A549 (cell line): Measurements from ENCODE around the gene CYGB. TPM values are rescaled to one million over a fixed set of nuclear protein-coding genes. Genes with fewer than 3 reads are reported as not detected.

ENCODE experiments used
- ATAC-seq, 2 experiments: fragments of 200-7000 bp in 1 of 2; fragments of >200 bp in 1 of 2; cut with Nextera tagmentation in 1 of 2; cut with Tn5 transposase in 1 of 2; 3 replicates each; pipeline versions ENCODE4 v1.8.0 to v1.9.1; 2018 to 2020; ENCODE audit warnings: mild to moderate bottlenecking in 1 of 2, moderate library complexity in 1 of 2
- CTCF ChIA-PET: fragments of 300-600 bp; sonication (Branson Sonifier 250); formaldehyde crosslinking; extraction: SDS; loops from one replicate; lab custom pipeline; 2021; ENCODE audit warnings: antibody characterized with exemption, inconsistent platforms; lab: Yijun Ruan, JAX
- POLR2A ChIA-PET: fragments of 350-600 bp; formaldehyde crosslinking; extraction: SDS; loops from one replicate; lab custom pipeline; 2021; ENCODE audit warnings: antibody characterized with exemption, inconsistent platforms; lab: Yijun Ruan, JAX
- DNase-seq, 2 experiments: peaks; one replicate each; pipeline versions ENCODE4 v3.0.0 to v3.0.0-alpha.2; 2011 to 2016; ENCODE audit warnings: low read depth in 1 of 2, low spot score in 1 of 2
- FAIRE-seq: peaks from 2 replicates; lab custom pipeline; 2011; peaks lifted over from hg19 to GRCh38; lab: Jason Lieb, UNC
- H3K27ac ChIP-seq, 2 experiments: fragments of >200 bp; sonication (Bioruptor Twin); formaldehyde crosslinking; 3 replicates each; pipeline ENCODE4 v1.5.1; 2016 to 2017
- H3K4me1 ChIP-seq: fragments of >200 bp; sonication (Bioruptor Twin); formaldehyde crosslinking; 3 replicates; pipeline ENCODE4 v1.6.1; 2016
- H3K4me2 ChIP-seq: fragments of >200 bp; sonication (Bioruptor Twin); formaldehyde crosslinking; 3 replicates; pipeline ENCODE4 v1.6.1; 2016
- H3K4me3 ChIP-seq: fragments of >200 bp; sonication (Bioruptor Twin); formaldehyde crosslinking; 3 replicates; pipeline ENCODE4 v1.5.1; 2016
- H3K9me3 ChIP-seq: fragments of >200 bp; sonication (Bioruptor Twin); formaldehyde crosslinking; 3 replicates; pipeline ENCODE4 v1.6.1; 2016
- ATOH8 ChIP-seq: fragments of 250-450 bp; sonication (Bioruptor Pico); IDR thresholded peaks from 2 replicates; pipeline ENCODE4 v1.5.0; 2020; ENCODE audit warnings: low read depth, mild to moderate bottlenecking, moderate library complexity
- CBX8 ChIP-seq: fragments of 200-600 bp; sonication (generic); IDR thresholded peaks from 2 replicates; pipeline ENCODE4 v1.6.1; 2016
- CEBPB ChIP-seq, 2 experiments: fragments of >200 bp in 1 of 2; sonication (Bioruptor Twin) in 1 of 2; formaldehyde crosslinking in 1 of 2; IDR thresholded peaks; 2 replicates each; pipeline ENCODE4 v1.6.1; 2012 to 2016
- CHD2 ChIP-seq: fragments of 150-350 bp; IDR thresholded peaks from 2 replicates; pipeline ENCODE4 v1.6.1; 2014; ENCODE audit warnings: low read length; ENCODE audit not compliant: partially characterized antibody
- CHD4 ChIP-seq: fragments of 200-600 bp; sonication (generic); IDR thresholded peaks from 2 replicates; pipeline ENCODE4 v1.6.1; 2016; ENCODE audit warnings: antibody characterized with exemption, mild to moderate bottlenecking, borderline replicate concordance
- CTCF ChIP-seq: fragments of >200 bp; sonication (Bioruptor Twin); formaldehyde crosslinking; IDR thresholded peaks from 3 replicates; pipeline ENCODE4 v1.5.1; 2016
- E2F6 ChIP-seq: IDR thresholded peaks from 2 replicates; pipeline ENCODE4 v1.6.1; 2012; ENCODE audit warnings: low read depth, borderline replicate concordance
- EHMT2 ChIP-seq: fragments of 200-600 bp; sonication (generic); IDR thresholded peaks from 2 replicates; pipeline ENCODE4 v1.6.1; 2016; ENCODE audit warnings: antibody characterized with exemption, low read depth, mild to moderate bottlenecking, moderate library complexity
- ELK1 ChIP-seq: fragments of 150-350 bp; IDR thresholded peaks from 2 replicates; pipeline ENCODE4 v1.6.1; 2014; ENCODE audit warnings: low read depth, mild to moderate bottlenecking, low read length
- GATA3 ChIP-seq: IDR thresholded peaks from 2 replicates; pipeline ENCODE4 v1.6.1; 2012; ENCODE audit warnings: borderline replicate concordance
- HDAC2 ChIP-seq: fragments of 200-600 bp; sonication (generic); IDR thresholded peaks from 2 replicates; pipeline ENCODE4 v1.6.1; 2016
- HEYL ChIP-seq: fragments of 250-450 bp; sonication (Bioruptor Pico); IDR thresholded peaks from 2 replicates; pipeline ENCODE4 v1.8.0; 2021; ENCODE audit warnings: mild to moderate bottlenecking, moderate library complexity
- HOXA7 ChIP-seq: fragments of 250-450 bp; sonication (Bioruptor Pico); IDR thresholded peaks from 2 replicates; pipeline ENCODE4 v1.5.0; 2020; ENCODE audit warnings: mild to moderate bottlenecking, moderate library complexity
- HOXB5 ChIP-seq: fragments of 250-450 bp; sonication (Bioruptor Pico); IDR thresholded peaks from 2 replicates; pipeline ENCODE4 v1.5.0; 2020; ENCODE audit warnings: mild to moderate bottlenecking, moderate library complexity
- KDM1A ChIP-seq: fragments of 200-600 bp; sonication (generic); IDR thresholded peaks from 2 replicates; pipeline ENCODE4 v1.6.1; 2016; ENCODE audit warnings: low read depth, mild to moderate bottlenecking
- MAZ ChIP-seq: fragments of 150-350 bp; IDR thresholded peaks from 2 replicates; pipeline ENCODE4 v1.6.1; 2014; ENCODE audit warnings: antibody characterized with exemption, low read depth, low read length, borderline replicate concordance
- NPAS2 ChIP-seq: fragments of 250-450 bp; sonication (Bioruptor Pico); IDR thresholded peaks from 2 replicates; pipeline ENCODE4 v1.8.0; 2022; ENCODE audit warnings: mild to moderate bottlenecking, moderate library complexity, borderline replicate concordance
- RCOR1 ChIP-seq: fragments of 150-350 bp; IDR thresholded peaks from 2 replicates; pipeline ENCODE4 v1.6.1; 2014; ENCODE audit warnings: antibody characterized with exemption, low read length, low read depth
- ZFP36 ChIP-seq: fragments of 450-650 bp; IDR thresholded peaks from 2 replicates; pipeline ENCODE4 v1.6.1; 2014; ENCODE audit warnings: borderline replicate concordance; ENCODE audit not compliant: partially characterized antibody
- ZNF302 ChIP-seq: fragments of 250-450 bp; sonication (Bioruptor Pico); IDR thresholded peaks from 2 replicates; pipeline ENCODE4 v1.9.0; 2021; ENCODE audit warnings: inconsistent platforms, mild to moderate bottlenecking, moderate library complexity
- WGBS: methylation state at CpG from one replicate; pipeline ENCODE4 v1.1.6; 2017; ENCODE audit errors: missing lambda C conversion rate; 5-methylcytosine and 5-hydroxymethylcytosine counted together
- polyA plus RNA-seq, 4 experiments: library from polyadenylated mRNA; depleted of rRNA in 3 of 4; stranded (reverse); fragments of >200 nt; fragmentation: RNase III in 1 of 4; extraction: RNeasy Plus Mini Kit Qiagen cat#74134 plus additional on column Dnase treatment in 1 of 4; gene quantifications; 2 replicates in 3 of 4; 3 replicates in 1 of 4; pipeline ENCODE4 v1.2.3, GENCODE V29; 2011 to 2017

CYGB gene
- polyA plus RNA-seq, 2 of the 4 experiments (the other 2 are of a cell fraction), result 1.1 TPM

GRCh38 chr17:76584427-76585032 is 47.0 kb upstream of the CYGB start:
- ATAC-seq (no peak), FAIRE-seq (no peak), DNase-seq (no peak)
- WGBS, result 91% methylated on average over 17 of the region's 17 CpGs
- ChIA-PET POLR2A (no interaction called here), CTCF (interaction anchor here (0.6 to 7.0 kb wide), 13 partner anchors 10 to 99 kb away, joined by 3 to 50 read pairs (median 6); no protein-coding TSS in a partner anchor)
- H3K27ac ChIP-seq, result no peak overlapping the region
- 0 out of 3 replicates have a peak, but pooled peaks cover 3% of the 10 kb centered on the region for H3K4me1 ChIP-seq
- H3K9me3 ChIP-seq, result no peaks in the 10 kb centered on the region
- no peak overlapping the region for H3K4me2 ChIP-seq
- TF ChIP-seq ATOH8 (CRISPR knock-in tag) (no peak), CHD4 (no peak), EHMT2 (no peak), KDM1A (no peak), ELK1 (no peak), E2F6 (no peak)
- H3K4me3 ChIP-seq, result no peak overlapping the region

GRCh38 chr17:76582660-76583059 is 45.2 kb upstream of the CYGB start:
- FAIRE-seq (no peak), ATAC-seq (no peak), DNase-seq (no peak)
- Histone ChIP-seq H3K4me3 (no peak overlapping the region), H3K27ac (no peak overlapping the region), H3K9me3 (no peaks in the 10 kb centered on the region), H3K4me2 (no peak overlapping the region), H3K4me1 (0 out of 3 replicates have a peak, but pooled peaks cover 3% of the 10 kb centered on the region)
- no peak for TF ChIP-seq HOXB5 (CRISPR knock-in tag)
- TF ChIP-seq GATA3, result no peak
- no peak for TF ChIP-seq HDAC2
- no peak for TF ChIP-seq KDM1A
- no peak for TF ChIP-seq ZNF302 (CRISPR knock-in tag)
- no peak for TF ChIP-seq E2F6
- TF ChIP-seq MAZ, result no peak
- TF ChIP-seq HEYL, result no peak
- TF ChIP-seq NPAS2 (CRISPR knock-in tag), result no peak
- no peak for TF ChIP-seq HOXA7
- no peak for TF ChIP-seq CTCF
- no peak for TF ChIP-seq RCOR1
- no peak for TF ChIP-seq CHD2
- no peak for TF ChIP-seq CEBPB (IDR thresholded peaks at IDR 0.05)
- no peak for TF ChIP-seq ZFP36
- no peak for TF ChIP-seq CBX8
- ChIA-PET CTCF (interaction anchor here (0.7 to 4.3 kb wide), 8 partner anchors 8 to 59 kb away, joined by 3 to 30 read pairs (median 4); partner anchors contain the start of gene PRCD), POLR2A (no interaction called here)
- WGBS, result 88% methylated on average over 3 of the region's 3 CpGs
